GM19328 (cell line): ENCODE data around the gene NOS1AP.
"Not testable (repeated sequence)": the region's sequence is repeated elsewhere in the genome, so short reads cannot be mapped to it uniquely, and the experiment has no call there.

ENCODE experiments used
- ATAC-seq: cut with Tn5 transposase; IDR thresholded peaks from one replicate; pipeline ENCODE4 v1.9.1; 2021; ENCODE audit warnings: mild to moderate bottlenecking, moderate library complexity; ENCODE audit not compliant: unreplicated experiment

The NOS1AP gene

DNA sequence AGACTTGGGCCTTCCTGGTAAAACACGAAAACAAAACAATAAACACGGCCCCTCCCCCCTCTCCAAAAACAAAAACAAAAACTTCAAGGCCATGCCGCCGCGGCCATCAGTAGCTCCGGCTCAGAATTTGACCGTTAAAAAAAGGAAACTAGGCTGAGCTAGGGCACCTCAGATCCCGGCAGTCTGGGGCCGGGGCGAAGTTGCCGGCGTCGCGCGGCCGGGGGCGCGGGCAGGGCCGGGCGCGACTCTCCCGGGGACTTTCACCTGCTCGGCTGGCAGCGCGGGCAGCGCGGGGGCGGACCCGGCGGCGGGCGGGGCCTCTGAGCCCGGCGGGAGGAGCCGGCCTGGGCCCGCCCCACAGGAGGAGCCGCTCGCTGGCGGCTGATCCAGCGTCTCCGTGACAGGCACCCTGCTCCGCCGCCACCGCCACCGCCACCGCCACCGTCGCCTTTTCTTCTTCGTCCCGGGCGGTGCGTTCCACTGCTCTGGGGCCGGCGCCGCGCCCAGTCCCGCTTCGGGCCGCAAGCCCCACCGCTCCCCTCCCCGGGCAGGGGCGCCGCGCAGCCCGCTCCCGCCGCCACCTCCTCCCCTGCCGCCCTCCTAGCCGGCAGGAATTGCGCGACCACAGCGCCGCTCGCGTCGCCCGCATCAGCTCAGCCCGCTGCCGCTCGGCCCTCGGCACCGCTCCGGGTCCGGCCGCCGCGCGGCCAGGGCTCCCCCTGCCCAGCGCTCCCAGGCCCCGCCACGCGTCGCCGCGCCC lies at the start of gene NOS1AP:
Gene NOS1AP, plus strand, starts transcription at position 358 of the 760 bp plus-strand sequence. CDS start 487 bp downstream, outside the sequence.
- ATAC-seq, result peak; percentile 97

- ATAC-seq, result no peak
Observed at GRCh38 chr1:162020150-162020549, 49.3 kb upstream of the NOS1AP start.

- no peak for ATAC-seq
Observed at GRCh38 chr1:162021124-162021523, 48.4 kb upstream of the NOS1AP start.

GRCh38 chr1:162022626-162023025 lies 46.9 kb upstream of the NOS1AP start:
- no peak for ATAC-seq

DNA sequence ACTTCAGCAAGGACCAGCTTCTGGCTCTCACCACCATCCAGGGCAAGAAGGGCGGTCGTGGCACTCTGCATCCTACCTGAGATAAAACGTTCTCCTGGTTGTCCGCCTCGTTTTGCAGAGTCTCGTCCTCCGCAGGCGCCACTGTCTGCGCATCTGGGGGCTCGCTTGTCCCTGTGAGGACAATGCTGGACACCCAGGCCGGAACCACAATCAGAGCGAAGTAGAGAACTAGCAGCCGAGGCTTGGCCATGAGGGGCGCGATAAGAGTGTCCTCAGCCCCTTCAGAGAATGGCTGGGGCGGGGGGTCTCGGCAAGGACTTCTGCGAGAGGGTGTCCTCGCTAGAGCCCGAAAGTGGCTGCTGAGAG lies 46.3 kb upstream of the NOS1AP start:
- ATAC-seq, result no peak

GRCh38 chr1:162023547-162024501 lies 45.7 kb upstream of the NOS1AP start, which contains the start of gene OLFML2B:
OLFML2B (minus strand) TSS chr1:162023869; CDS start chr1:162023430, 439 bp downstream.
- no peak for ATAC-seq

DNA sequence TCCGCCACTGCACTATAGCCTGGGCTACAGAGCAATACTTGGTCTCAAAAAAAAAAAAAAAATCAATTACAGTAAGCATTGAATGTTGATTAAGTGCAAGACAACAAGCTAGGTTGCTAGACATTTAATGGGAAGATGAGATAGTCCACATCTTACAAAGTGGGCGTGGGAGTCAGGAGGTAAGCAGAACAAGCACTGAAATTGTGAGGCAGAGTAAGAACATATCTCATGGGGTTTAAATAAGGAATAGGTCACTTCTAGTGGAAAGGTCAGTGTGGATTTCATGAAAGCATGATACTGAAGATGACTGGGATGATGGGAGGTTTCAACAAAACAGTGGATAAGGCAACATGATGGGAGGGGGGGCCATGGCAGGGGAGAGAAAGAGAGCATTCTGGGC lies 44.0 kb upstream of the NOS1AP start:
- no peak for ATAC-seq

GRCh38 chr1:162026881-162027280 lies 42.6 kb upstream of the NOS1AP start:
- no peak for ATAC-seq

DNA sequence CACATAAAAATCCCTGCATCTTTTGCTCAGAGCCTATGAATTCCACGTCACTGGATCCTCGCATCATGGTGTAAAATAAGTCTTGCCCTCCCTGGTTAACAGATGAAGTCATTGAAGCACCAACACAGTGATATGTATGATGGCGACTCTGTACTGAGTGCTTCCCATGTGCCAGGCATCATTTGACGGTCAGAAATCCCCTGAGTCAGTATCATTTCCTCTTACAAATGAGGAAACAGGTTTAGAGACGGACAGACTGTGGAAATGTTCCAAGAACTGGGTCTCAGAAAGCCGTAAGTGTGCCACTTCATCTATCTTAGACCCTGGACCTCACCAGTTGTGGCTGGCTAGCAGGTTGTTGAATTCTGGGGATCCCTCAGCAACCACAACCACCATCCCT lies 40.8 kb upstream of the NOS1AP start:
- ATAC-seq, result no peak

- ATAC-seq, result no peak
Observed at GRCh38 chr1:162029157-162029556, 40.3 kb upstream of the NOS1AP start.

- ATAC-seq, result no peak
Observed at GRCh38 chr1:162030759-162031280, 38.7 kb upstream of the NOS1AP start.

GRCh38 chr1:162033428-162033827 lies 36.1 kb upstream of the NOS1AP start:
- ATAC-seq, result no peak

- ATAC-seq, result no peak
Observed at GRCh38 chr1:162035241-162035640, 34.2 kb upstream of the NOS1AP start.

- ATAC-seq, result no peak
Observed at GRCh38 chr1:162036163-162036562, 33.3 kb upstream of the NOS1AP start.

GRCh38 chr1:162038624-162039023 lies 30.9 kb upstream of the NOS1AP start:
- no peak for ATAC-seq

DNA sequence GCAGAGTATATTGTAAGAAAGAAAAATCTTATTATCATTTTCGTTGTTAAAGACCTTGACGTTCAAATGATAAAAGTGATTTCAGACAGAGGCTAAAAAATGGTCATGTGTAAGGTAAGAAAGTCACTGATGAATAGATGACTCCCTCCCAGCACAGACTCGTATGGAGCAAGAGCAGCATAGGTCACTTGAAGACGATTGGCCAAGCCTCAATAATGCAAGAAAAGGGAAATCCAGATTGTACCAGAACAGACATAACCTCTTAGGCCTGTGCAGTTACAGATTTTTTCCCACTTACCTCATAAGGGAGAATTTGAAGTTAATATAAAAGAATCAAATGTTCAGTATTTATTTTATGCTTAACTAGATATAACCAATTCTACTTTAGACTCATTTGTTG lies 29.5 kb upstream of the NOS1AP start:
- no peak for ATAC-seq

DNA sequence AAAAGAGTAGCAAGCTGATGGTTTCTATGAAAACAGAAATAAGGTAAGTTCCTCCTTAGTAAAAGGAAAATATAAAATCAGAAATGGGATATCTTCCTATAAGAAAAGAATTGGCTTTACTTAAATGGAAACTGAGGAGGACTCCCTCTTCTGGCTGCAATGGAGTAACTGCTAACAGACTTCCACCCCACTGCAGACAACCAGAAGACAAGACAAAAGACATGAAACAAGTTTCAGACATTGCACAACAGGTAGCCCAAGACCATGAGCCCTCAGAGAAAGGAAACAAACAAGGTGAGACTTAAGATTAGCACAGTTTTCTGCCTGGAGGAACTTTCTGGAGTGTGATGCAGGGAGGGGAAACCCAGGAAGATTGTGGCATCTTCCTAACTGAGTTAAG lies 28.8 kb upstream of the NOS1AP start:
- ATAC-seq, result no peak

DNA sequence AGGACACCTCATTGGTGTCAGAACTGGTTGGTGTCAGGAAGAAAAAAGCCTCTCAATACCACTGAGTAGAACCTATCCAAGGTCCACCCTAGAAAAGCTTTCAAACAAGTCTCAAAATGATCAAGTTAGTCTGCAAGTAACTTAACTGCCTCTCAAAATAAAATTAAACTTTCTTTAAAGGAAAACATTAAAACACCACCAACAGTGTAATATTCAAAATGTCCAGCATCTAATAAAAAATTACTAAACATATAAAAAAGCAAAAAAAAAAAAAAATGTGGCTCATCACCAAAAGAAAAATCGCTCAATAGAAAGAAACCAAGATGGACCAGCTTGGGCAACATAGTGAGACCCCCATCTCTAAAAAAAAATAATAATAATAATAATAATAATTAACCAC lies 27.1 kb upstream of the NOS1AP start:
- no peak for ATAC-seq

DNA sequence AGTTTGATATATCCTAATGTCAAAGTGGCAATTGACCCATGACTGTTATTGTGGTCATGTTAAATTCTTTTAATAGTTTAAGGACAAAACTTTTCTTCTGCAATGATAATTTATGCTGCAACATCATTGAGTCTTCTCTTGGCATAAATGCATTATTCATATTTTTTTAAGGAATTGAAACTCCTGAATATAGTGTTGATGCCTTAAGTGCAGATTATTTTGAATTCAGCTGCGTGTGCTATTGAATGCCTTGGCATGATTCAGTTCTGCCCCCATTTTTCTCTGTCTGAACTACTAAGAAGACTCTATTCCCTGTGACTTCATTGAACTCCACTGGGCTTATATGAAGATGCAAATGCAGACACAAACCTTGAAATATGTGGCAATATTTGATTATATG lies 22.6 kb upstream of the NOS1AP start:
- no peak for ATAC-seq

DNA sequence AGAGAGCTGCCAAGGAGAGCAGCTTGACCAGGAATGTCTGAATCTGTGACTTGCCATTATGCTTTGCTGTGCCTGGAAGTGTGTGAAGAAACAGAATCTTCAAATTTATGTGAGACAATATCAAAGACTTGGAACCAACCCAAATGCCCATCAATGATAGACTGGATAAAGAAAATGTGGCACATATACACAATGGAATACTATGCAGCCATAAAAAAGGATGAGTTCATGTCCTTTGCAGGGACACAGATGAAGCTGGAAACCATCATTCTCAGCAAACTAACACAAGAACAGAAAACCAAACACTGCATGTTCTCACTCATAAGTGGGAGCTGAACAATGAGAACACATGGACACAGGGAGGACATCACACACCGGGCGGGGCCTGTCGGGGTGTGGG lies 15.5 kb upstream of the NOS1AP start:
- not testable (repeated sequence) for ATAC-seq

DNA sequence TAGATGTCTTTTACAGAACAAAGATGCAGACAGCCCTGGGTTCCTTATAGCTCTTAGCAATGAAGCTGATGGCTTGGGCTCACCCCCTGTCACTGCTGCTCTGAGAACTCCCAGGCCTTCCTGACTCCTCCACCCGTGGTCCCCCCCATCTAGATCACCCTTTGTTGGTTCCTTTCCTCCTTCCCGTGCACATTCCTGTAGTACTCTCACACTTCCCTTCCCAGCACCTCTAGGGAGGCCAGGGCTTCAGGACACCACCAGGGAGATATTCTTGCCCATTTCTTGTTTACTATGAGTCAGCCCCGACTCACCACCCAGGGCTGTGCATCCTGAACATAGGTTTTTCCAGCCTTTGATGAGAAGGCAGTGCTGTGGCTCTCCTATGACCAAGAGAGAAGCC lies 14.4 kb upstream of the NOS1AP start:
- ATAC-seq, result no peak

DNA sequence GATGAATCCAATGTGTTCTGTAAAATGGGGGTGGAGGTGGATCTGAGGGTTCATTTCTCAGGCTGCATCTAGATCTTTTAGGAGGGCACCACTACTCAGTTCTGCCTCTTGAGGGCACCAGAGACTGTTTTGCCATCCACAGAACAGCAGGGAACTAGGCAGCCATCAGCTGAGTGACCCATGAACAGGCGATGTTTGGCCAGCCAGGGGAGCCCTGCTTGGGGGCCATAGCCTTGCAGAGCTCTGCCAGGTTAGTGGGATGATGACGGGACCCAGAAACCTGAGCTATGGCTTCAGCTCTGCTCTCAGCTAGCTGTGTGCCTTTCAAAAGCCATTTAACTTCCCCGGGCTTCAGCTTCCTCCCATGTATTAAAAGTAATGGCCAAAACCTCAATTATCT lies 13.4 kb upstream of the NOS1AP start:
- no peak for ATAC-seq
